KMS-11 (cell line): ENCODE results near the gene SMIM7.

ENCODE experiments used
- H2AFZ ChIP-seq: fragments of 200-600 bp; sonication (generic); 2 replicates; pipeline ENCODE4 v1.6.1; 2016; ENCODE audit warnings: antibody characterized with exemption, mixed run types, low read depth
- H3K27ac ChIP-seq: fragments of 200-600 bp; sonication (generic); 2 replicates; pipeline ENCODE4 v1.6.1; 2016; ENCODE audit warnings: mild to moderate bottlenecking, mixed run types
- H3K27me3 ChIP-seq: fragments of 200-600 bp; sonication (generic); 2 replicates; pipeline ENCODE4 v1.6.1; 2017; ENCODE audit warnings: mild to moderate bottlenecking, low read depth, mixed run types, moderate library complexity; ENCODE audit not compliant: insufficient read depth
- H3K36me3 ChIP-seq: fragments of 200-600 bp; sonication (generic); 2 replicates; pipeline ENCODE4 v1.6.1; 2017; ENCODE audit warnings: mild to moderate bottlenecking, mixed run types; ENCODE audit not compliant: insufficient read depth
- H3K4me1 ChIP-seq: fragments of 200-600 bp; sonication (generic); 2 replicates; pipeline ENCODE4 v1.6.1; 2016; ENCODE audit warnings: mild to moderate bottlenecking, low read depth, mixed run types; ENCODE audit not compliant: poor library complexity, severe bottlenecking
- H3K4me2 ChIP-seq: fragments of 200-600 bp; sonication (generic); 2 replicates; pipeline ENCODE4 v1.7.0; 2016; ENCODE audit warnings: mild to moderate bottlenecking, mixed run types
- H3K4me3 ChIP-seq: fragments of 200-600 bp; sonication (generic); IDR thresholded peaks from 2 replicates; pipeline ENCODE4 v1.6.1; 2017; ENCODE audit warnings: low read depth, low read length, mixed read lengths; ENCODE audit not compliant: insufficient read depth
- H3K79me2 ChIP-seq: fragments of 200-600 bp; sonication (generic); 2 replicates; pipeline ENCODE4 v1.6.1; 2016; ENCODE audit warnings: low read depth, mixed run types; ENCODE audit not compliant: insufficient read depth
- H3K9ac ChIP-seq: fragments of 200-600 bp; sonication (generic); 2 replicates; pipeline ENCODE4 v1.6.1; 2016; ENCODE audit warnings: mild to moderate bottlenecking, mixed run types
- H4K20me1 ChIP-seq: fragments of 200-600 bp; sonication (generic); 2 replicates; pipeline ENCODE4 v1.6.1; 2016; ENCODE audit warnings: mild to moderate bottlenecking, mixed run types; ENCODE audit not compliant: insufficient read depth
- TF ChIP-seq, protein P1 (sequence below): fragments of 200-600 bp; sonication (generic); conservative IDR thresholded peaks from 2 replicates; pipeline ENCODE4 v1.6.1; 2017; ENCODE audit warnings: low read depth, mild to moderate bottlenecking, antibody characterized with exemption, low read length, moderate library complexity, mixed read lengths

Gene SMIM7

GRCh38 chr19:16645140-16645539 lies 14.8 kb downstream of the SMIM7 start:
- TF ChIP-seq, protein P1, sequence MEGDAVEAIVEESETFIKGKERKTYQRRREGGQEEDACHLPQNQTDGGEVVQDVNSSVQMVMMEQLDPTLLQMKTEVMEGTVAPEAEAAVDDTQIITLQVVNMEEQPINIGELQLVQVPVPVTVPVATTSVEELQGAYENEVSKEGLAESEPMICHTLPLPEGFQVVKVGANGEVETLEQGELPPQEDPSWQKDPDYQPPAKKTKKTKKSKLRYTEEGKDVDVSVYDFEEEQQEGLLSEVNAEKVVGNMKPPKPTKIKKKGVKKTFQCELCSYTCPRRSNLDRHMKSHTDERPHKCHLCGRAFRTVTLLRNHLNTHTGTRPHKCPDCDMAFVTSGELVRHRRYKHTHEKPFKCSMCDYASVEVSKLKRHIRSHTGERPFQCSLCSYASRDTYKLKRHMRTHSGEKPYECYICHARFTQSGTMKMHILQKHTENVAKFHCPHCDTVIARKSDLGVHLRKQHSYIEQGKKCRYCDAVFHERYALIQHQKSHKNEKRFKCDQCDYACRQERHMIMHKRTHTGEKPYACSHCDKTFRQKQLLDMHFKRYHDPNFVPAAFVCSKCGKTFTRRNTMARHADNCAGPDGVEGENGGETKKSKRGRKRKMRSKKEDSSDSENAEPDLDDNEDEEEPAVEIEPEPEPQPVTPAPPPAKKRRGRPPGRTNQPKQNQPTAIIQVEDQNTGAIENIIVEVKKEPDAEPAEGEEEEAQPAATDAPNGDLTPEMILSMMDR = no peak
- peaks cover 44% of the 10 kb centered on the region for H3K79me2 ChIP-seq

DNA sequence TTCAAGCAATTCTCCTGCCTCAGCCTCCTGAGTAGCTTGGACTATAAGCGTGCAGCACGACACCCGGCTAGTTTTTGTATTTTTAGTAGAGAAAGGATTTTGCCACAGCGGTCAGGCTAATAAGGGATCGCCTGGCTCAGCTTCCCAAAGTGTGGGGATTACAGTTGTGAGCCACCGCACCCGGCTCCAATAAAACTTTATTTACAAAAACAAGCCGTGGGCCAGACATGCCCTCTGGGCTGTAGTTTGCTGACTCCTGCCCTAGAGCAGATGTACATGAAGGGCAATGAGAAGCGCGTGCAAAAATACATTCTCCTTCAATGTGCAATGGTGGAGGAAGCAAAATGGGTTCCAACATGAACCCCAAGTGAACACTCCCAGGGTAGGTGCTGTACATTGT lies 18.2 kb downstream of the SMIM7 start:
- Histone ChIP-seq H3K9ac (no peak overlapping the region), H3K4me2 (no peak overlapping the region), H4K20me1 (no peaks in the 10 kb centered on the region), H2AFZ (no peak overlapping the region), H3K27me3 (no peaks in the 10 kb centered on the region), H3K27ac (no peak overlapping the region), H3K4me1 (peaks cover 27% of the 10 kb centered on the region), H3K79me2 (peaks cover 50% of the 10 kb centered on the region), H3K4me3 (no peak overlapping the region), H3K36me3 (peaks cover 6% of the 10 kb centered on the region; the same call in 1 of the 2 replicates)
- TF ChIP-seq, protein P1 = no peak

More at GRCh38 chr19:16645140-16645539, 14.8 kb downstream of the SMIM7 start:
- Histone ChIP-seq H3K27me3 (no peaks in the 10 kb centered on the region), H3K4me3 (no peak overlapping the region), H3K27ac (no peak overlapping the region; the same call in 1 of the 2 replicates), H3K4me2 (peak overlapping the region; percentile 62; the same call in 1 of the 2 replicates), H2AFZ (no peak overlapping the region), H3K36me3 (peaks cover 3% of the 10 kb centered on the region; the same call in 1 of the 2 replicates), H4K20me1 (no peaks in the 10 kb centered on the region), H3K9ac (no peak overlapping the region), H3K4me1 (peaks cover 39% of the 10 kb centered on the region)

DNA sequence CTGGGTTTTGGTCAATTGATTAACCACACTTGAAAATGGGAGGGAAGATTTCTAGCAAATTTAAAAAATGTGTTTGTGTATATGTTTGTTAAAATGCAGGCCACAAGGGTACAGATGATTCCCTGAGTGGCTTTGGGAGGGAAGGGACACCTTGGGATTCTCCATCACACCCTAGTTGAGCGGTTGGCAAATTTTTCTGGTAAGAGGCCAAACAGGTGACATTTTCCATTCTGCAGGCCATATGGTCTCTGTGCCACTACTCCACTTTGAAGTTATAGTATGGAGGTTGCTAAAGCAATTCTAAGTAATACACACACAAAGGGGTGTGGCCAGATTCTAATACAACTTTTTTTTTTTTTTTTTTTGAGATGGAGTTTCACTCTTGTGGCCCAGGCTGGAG lies 19.0 kb downstream of the SMIM7 start:
- TF ChIP-seq, protein P1 = no peak
- Histone ChIP-seq H2AFZ (no peak overlapping the region), H3K27ac (no peak overlapping the region), H3K4me3 (no peak overlapping the region), H3K9ac (no peak overlapping the region), H3K36me3 (peaks cover 6% of the 10 kb centered on the region; the same call in 1 of the 2 replicates), H3K27me3 (no peaks in the 10 kb centered on the region), H4K20me1 (no peaks in the 10 kb centered on the region), H3K4me1 (peaks cover 20% of the 10 kb centered on the region), H3K4me2 (no peak overlapping the region), H3K79me2 (peaks cover 48% of the 10 kb centered on the region)

- no peaks in the 10 kb centered on the region for H3K27me3 ChIP-seq
- H3K4me2 ChIP-seq = no peak overlapping the region
- H4K20me1 ChIP-seq = no peaks in the 10 kb centered on the region
- no peak overlapping the region for H3K9ac ChIP-seq
- no peak overlapping the region for H2AFZ ChIP-seq
- H3K4me3 ChIP-seq = no peak overlapping the region
- TF ChIP-seq, protein P1 = no peak
- H3K4me1 ChIP-seq = peaks cover 4% of the 10 kb centered on the region
- H3K27ac ChIP-seq = no peak overlapping the region
- H3K79me2 ChIP-seq = peaks cover 27% of the 10 kb centered on the region
- peaks cover 6% of the 10 kb centered on the region; the same call in 1 of the 2 replicates for H3K36me3 ChIP-seq
These were observed 21.3 kb downstream of the SMIM7 start for GRCh38 chr19:16638666-16639065.
